HG02885 (cell line): Measurements from ENCODE around the gene RPAP3.

Experiments
- ATAC-seq: cut with Tn5 transposase; IDR thresholded peaks from one replicate; pipeline ENCODE4 v1.9.1; 2021; ENCODE audit warnings: mild to moderate bottlenecking; ENCODE audit not compliant: unreplicated experiment, poor library complexity

RPAP3 gene

GRCh38 chr12:47614521-47614920 lies 91.3 kb downstream of the RPAP3 start:
- ATAC-seq, result no peak

DNA sequence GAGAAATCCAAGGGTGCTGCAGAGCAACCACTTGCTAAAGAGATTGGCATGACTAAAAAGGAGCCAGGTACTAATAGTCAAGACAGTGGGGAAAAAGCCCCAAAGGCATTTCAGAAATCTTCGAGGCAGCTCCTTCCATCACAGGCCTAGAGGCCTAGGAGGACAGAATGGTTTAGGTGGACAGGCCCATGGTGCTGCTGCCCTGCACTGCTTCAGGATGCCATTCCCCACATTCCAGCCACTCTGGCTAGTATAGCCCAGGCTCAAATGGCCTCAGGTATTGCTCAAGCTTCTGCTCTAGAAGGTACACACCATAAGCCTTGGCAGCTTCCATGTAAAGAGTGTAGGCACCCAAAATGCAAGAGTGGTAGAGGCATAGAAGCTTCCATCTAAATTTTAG lies 92.9 kb downstream of the RPAP3 start:
- no peak for ATAC-seq

DNA sequence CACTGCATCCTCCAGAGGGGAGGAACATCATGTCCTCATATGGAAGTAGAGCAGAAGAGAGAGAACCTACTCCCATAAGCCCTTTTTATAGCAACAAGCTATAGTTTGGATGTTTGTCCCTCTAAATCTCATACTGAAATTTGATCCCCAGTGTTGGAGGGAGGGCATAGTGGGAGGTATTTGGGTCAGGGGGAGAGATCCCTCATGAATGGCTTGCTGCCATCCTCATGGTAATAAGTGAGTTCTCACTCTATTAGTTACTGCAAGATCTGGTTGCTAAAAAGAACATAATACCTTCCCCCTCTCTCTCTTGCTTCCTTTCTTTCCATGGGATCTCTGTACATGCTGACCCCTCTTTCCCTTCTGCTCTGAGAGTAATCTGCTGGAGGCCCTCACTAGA lies 93.9 kb downstream of the RPAP3 start:
- ATAC-seq, result no peak
